GF-D8 (cell line): ENCODE measurements around the gene NPHP3.

Experiments used
- DNase-seq: peaks from one replicate; lab custom pipeline; 2025; lab: John Stamatoyannopoulos, UW

Gene NPHP3

DNA sequence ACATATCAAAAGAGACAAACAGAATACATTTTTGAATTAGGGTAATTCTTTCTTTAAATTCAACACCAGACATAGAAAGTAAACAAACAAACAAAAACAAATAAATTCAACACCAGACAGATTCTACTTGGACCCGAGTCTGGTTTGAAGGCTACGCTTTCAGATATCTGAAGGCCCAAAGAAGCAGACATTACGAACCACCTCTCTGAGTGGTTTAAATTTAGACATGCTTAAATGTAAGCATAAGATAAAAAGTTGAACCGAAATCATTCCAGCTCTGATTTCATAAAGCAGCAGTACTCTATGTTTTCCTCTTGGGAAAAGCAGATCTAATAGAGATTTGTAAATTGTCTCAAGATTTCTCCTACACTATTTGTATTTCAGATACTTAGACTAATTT, 32.2 kb downstream of the NPHP3 start:
- no peak for DNase-seq

GRCh38 chr3:132682201-132682600, 40.0 kb downstream of the NPHP3 start:
- no peak for DNase-seq

- DNase-seq = no peak
These were observed 40.8 kb downstream of the NPHP3 start for GRCh38 chr3:132681421-132681820.

DNA sequence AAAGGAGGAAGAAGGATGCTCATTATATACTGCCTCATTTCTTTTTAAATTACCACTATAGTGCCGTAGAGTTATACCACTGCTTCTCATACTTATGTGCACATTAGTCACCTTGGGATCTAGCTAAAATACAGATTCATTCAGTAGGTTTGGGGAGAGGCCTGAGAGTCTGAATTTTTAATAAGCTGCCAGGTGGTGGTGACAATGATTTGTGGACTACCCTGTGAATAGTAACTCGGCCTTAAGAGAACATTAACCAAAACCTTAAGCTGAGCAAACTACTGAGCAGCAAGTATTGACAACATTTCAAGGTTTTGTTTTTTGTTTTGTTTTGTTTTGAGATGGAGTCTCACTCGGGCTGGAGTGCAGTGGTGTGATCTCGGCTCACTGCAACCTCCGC, 42.3 kb downstream of the NPHP3 start:
- DNase-seq = no peak

GRCh38 chr3:132675408-132675807, 46.8 kb downstream of the NPHP3 start:
- DNase-seq = no peak

GRCh38 chr3:132669256-132669777, 52.9 kb downstream of the NPHP3 start:
- no peak for DNase-seq

GRCh38 chr3:132665230-132665745, 56.9 kb downstream of the NPHP3 start:
- DNase-seq = no peak

DNA sequence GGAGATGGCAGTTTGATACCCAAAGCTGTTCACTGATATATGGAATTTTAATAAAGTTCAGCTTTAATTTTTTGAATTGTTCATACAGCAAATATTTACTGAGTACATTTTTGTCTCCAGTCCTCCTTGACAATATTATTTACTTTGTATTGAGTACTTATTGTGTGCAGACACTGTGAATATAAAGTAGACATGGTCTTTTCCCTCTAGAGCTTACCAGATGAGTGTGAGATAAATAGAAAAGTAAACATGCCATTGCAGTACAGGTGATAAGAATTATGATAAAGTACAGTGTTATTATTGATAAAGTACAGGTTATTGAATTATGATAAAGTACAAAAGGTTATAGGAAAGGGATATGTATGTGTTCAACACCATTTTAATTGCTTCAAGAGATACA, 60.0 kb downstream of the NPHP3 start:
- no peak for DNase-seq

DNA sequence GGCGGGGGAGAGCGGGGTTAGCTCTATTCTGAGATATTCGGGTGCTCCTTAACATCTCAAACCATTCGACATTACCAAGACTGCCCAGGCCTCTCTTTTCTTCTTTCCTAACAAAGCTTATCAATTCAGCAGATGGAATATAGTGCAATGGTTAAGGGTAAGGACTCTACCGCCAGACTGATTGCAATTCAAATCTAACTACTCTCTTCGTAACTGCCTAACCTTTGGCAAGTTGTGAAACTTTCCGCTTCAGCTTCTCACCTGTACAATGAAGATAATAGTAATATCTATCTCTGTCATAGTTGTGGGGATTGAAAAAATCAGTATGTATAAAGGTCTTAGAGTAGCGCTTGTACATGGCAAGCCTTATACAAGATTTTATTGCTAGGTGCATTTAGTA, 61.1 kb downstream of the NPHP3 start:
- no peak for DNase-seq

DNA sequence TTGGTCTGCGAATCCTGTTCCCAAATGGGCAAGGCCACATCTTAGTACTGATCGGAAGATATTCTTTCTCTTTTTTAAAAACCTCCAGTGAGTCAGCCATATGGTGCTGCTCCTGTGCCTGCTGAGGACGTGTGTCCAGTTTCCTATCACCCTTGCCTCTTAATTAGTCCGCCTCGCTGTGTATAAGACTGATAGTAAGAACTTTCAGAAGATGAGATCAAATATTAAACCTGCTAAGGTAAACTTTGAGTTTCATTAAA, 61.5 kb downstream of the NPHP3 start:
- DNase-seq = no peak

DNA sequence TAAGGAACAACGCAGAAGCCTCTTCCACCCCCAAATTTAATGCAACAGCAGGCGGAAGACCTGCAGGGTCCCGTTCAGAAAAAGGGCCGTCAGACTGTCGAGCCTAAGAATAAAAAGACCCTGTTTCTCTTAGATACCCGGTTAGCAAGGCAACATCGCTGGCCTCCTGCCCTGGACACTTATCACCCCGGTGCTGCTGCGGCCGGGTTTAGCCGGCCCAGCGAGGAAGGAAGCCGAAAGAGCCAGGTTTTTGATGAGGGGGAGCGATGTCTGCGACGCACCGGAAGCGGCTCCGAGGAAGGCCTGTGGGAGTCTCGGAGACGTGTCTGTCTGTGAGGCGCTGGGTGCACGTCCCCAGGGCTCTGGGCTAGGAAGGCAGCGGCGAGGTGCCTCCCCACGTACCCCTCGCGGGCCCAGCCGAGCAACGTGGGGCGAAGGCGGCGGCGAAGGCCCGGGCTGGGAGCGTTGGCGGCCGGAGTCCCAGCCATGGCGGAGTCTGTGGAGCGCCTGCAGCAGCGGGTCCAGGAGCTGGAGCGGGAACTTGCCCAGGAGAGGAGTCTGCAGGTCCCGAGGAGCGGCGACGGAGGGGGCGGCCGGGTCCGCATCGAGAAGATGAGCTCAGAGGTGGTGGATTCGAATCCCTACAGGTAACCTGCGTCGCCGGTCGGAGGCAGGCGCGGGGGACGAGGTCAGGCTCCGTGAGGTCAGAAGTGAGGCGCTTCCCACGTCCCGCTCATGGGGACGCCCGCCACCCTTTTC, 62.0 kb downstream of the NPHP3 start, which contains the start of gene UBA5:
UBA5 (plus strand) TSS at position 278 of the 759 bp plus-strand sequence; CDS start at position 487, 209 bp downstream.
- DNase-seq = peak; percentile 39

DNA sequence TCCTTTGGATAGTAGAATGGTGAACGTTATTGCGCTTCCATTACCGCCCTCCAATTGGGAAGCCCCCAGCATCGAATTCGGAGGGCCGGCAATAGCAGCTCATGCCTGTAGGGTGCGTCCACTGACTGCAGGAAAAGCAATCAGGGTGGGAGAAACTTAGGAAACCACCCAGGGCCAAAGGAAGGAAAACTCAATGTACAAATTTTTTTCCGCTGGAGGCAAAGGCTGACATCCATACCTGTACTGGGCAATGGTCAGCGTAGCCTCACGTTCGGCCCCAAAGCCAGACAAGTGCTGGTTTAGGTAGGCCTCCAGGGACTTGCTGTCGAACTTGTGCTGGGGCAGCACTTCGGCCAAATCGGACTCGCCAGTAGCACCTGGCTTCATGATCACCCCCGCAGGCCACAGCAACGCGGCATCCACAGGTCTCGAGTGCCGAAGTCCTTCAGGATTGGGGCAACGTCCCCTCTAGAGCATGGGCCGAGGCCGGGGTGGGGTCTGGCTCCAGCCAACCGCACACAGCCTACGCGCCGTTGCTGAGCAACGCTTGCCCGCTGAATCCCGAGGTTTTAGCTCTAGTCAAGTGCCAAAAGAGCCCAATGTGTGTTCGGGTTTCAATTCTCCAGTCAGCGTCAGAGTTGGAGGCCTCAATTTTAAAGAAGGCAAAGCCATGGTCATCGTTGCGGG, 62.7 kb downstream of the NPHP3 start, which contains the start of gene ACAD11:
ACAD11 (minus strand) TSS at position 445 of the 687 bp plus-strand sequence; CDS start at position 387, 58 bp downstream.
- DNase-seq = peak; percentile 39

DNA sequence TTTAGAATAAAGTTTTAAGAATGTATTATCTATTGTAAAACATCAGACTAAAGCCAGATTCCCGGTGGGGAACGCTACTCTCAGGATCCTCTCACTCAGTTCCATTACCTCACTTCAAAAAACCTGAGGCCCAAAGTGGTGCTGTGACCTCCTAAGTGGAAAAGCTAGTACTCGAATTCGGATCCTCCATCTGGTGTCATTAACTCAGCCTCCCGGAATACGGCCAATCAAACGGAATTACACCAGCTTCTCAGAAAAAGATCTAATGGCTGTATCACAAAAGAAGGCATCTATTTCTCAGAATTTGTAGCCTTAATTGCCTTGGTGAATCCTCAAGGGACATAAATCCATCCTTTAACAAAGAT, 63.2 kb downstream of the NPHP3 start:
- DNase-seq = no peak

GRCh38 chr3:132657869-132658747, 64.1 kb downstream of the NPHP3 start:
- DNase-seq = no peak

- DNase-seq = no peak
These were observed 66.7 kb downstream of the NPHP3 start for GRCh38 chr3:132655471-132655870.

DNA sequence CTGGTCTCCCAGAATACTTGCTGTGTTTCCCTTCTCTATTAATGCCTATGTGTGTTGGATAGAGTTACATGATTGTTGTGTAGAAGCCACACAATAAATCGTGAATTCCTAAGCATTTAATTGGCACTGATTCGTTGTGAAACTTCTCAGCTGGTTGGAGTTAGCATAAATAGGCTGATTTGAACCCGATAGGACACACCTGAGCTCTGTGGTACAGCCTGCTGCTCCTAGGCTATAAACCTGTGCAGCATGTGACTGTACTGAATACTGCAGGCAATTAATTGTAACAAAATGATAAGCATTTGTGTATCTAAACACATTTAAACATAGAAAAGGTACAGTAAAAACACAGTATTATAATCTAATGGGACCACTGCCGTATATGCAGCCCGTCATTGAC, 67.5 kb downstream of the NPHP3 start:
- no peak for DNase-seq

DNA sequence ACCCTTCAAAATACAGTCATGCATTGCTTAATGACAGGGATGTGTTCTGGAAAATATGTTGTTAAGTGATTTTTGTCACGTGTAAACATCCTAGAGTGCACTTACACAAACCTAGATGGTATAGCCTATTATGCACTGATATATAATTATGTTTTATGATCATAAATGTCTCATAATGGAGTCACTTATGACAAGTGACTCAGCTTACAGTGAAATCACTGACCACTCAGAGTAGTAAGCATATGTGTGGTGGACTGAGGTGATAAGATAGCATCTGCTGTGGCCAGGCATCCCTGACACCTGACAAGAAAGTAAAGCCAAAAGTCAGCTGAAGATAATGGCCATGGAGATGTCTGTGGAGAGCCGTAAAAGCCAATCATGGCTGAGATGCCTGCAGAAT, 68.0 kb downstream of the NPHP3 start:
- no peak for DNase-seq

DNA sequence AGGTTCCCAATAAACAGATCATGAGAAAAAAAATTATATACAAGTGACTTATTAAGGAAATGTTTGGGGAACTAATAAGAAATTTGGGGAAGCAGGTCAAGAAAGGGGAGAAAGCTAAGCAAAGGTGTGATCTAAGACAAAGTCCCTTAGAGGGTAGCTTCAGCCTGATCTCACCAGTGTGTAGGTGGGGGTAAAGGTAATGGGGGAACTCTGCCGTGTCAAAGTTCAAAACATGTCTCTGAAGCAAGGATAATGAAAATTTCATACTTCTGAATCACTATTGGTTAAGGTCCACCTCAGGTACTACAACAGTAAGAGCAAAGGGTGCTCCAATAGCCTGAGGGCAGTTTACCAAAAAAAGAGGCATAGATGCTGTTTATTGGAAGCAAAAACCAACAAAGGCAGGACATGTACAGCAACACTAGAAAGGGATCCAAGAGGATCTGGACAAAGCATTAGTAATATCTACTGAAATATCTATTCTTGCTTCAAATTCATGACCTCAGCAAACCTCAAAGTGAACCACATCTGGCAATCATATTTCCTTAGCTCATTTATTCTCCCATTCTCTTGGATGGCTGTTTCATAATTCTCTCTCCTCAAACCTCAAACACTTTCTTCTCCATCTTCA, 69.5 kb downstream of the NPHP3 start:
- DNase-seq = no peak

DNA sequence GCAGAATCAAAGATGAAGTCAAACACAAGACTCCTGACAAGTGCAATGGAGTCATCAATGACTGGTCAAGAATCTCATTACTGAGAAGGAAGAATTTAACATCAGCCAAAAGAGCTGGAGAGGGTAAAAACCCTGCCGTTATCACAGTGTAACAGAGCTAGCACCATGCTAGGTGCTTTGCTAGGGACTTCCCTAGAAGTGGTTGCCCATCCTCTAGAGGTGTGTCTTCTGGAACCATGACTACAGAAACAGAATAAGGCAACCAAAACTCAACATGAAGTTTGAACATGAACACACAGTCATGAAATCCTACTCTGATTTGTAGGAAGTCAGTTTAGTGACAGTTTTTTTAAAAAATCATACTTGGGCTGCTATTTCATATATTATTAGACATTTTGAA, 72.1 kb downstream of the NPHP3 start:
- no peak for DNase-seq

DNA sequence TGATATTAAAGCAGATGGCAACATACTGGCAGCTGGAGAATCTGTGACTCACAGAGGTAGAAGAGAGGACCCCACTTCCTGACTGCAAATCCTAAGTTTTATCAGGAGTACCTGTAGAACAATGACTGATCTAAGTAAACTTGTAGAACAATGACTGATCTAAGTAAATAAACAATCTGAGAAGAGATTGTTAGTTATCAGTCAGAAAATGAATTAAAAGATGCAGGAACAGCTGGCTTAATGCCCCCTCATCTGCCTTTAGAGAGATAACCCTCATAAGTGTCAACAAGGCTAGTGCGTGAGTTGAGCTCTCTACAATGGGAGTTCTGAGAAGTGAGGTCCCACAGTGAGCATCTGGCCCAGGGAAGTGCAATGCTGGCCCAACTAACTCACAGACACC, 77.2 kb downstream of the NPHP3 start:
- no peak for DNase-seq

DNA sequence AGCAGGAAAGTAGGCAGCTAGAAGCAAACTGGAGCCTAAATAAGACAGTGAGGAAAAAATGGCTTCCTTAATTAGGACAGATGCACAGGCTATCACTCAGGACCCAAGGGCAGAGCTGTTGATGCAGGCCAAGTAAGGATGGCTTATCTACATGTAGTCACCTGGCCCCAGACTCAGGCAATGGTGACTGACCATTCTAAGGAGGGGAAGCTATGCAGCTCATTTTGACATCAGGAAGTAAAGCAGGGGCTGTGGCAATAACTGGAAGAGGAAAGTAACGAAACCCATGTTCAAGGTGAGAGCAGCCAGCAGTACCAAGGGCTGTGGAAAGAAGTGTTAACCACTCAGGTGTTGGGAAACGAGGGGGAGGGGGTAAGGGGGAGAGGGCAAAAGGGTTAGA, 78.8 kb downstream of the NPHP3 start:
- peak; percentile 44 for DNase-seq

DNA sequence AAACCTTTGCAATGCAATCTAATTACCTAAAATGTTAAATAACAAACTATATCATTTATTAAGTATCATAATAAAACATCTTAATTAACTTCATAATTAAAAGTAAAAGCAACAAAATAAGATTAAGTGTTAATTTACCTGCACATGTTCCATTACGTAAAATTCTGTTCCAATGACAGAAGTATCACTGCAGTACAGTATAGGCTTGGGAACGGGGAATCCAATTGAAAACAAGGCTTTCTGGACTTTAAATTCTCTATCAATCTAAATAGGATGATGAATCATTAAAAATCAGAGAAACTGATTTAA, 79.7 kb downstream of the NPHP3 start:
- DNase-seq = no peak
